Gastrocnemius medialis (tissue), 4 donors: Measurements from ENCODE around the gene CCDC85A.

ENCODE experiments used
- CTCF ChIP-seq, 5 experiments: fragments of 450-650 bp in 3 of 5; fragments of 200-600 bp in 2 of 5; sonication (generic) in 2 of 5; IDR thresholded peaks in 4 of 5; conservative IDR thresholded peaks in 1 of 5; 1 replicate in 4 of 5; 2 replicates in 1 of 5; pipeline ENCODE4 v1.5.1; 2016 to 2019; ENCODE audit warnings: antibody characterized with exemption in 5 of 5, mild to moderate bottlenecking in 3 of 5, moderate library complexity in 3 of 5
- POLR2A ChIP-seq, 2 donors: fragments of 450-650 bp; IDR thresholded peaks; one replicate each; pipeline ENCODE4 v1.6.1; 2017; ENCODE audit warnings: antibody characterized with exemption in 2 of 2, mild to moderate bottlenecking in 2 of 2, moderate library complexity in 2 of 2

- TF ChIP-seq POLR2A (IDR thresholded peaks at IDR 0.05): no peak
- no peak for TF ChIP-seq CTCF (IDR thresholded peaks at IDR 0.05 in 4 of 5, conservative IDR thresholded peaks at IDR 0.05 in 1 of 5)
Measured at GRCh38 chr2:56167616-56168562, 15.9 kb upstream of the CCDC85A start.
